ENCODE data around the gene MEIS1. TPM values are rescaled to one million over a fixed set of nuclear protein-coding genes. Genes with fewer than 3 reads are reported as not detected.

MEIS1 gene
- total RNA-seq: 106 and 127 TPM in 2 replicates

GRCh38 chr2:66434679-66435548 is at the start of gene MEIS1:
Gene MEIS1 (plus strand): TSS chr2:66435125. CDS start chr2:66435857, 732 bp downstream.

